H1 (cell line): ENCODE results near the gene BARX2. TPM values are rescaled to one million over a fixed set of nuclear protein-coding genes. Genes with fewer than 3 reads are reported as not detected.
A peak's percentile ranks its signal among the peaks of the same experiment; 100 is the strongest.
"Not testable (repeated sequence)": the region's sequence is repeated elsewhere in the genome, so short reads cannot be mapped to it uniquely, and the experiment has no call there.

ENCODE experiments used
- CTCF ChIA-PET: fragments of 300-600 bp; sonication (Branson Sonifier 250); formaldehyde crosslinking; loops from one replicate; lab custom pipeline; 2021; ENCODE audit not compliant: partially characterized antibody; lab: Charles Lee
- POLR2A ChIA-PET: fragments of 300-600 bp; sonication (Branson Sonifier 250); formaldehyde crosslinking; loops from one replicate; lab custom pipeline; 2021; ENCODE audit warnings: inconsistent platforms; ENCODE audit not compliant: partially characterized antibody; lab: Charles Lee
- DNase-seq, 2 experiments: peaks; one replicate each; pipeline versions ENCODE4 v3.0.0 to v3.0.0-alpha.2; 2010 to 2022; ENCODE audit warnings: low spot score in 2 of 2, low read depth in 1 of 2, mixed read lengths in 1 of 2
- FAIRE-seq: peaks from 2 replicates; lab custom pipeline; 2011; peaks lifted over from hg19 to GRCh38; lab: Jason Lieb, UNC
- H2AFZ ChIP-seq: 2 replicates; pipeline ENCODE4 v1.8.1; 2012; ENCODE audit warnings: low read length, inconsistent platforms
- H2AK5ac ChIP-seq: 2 replicates; pipeline ENCODE4 v1.6.1; 2013; ENCODE audit warnings: low read depth, low read length
- H2BK120ac ChIP-seq: replicated peaks from 2 replicates; pipeline ENCODE3; 2013; ENCODE audit warnings: low read depth, low read length, inconsistent platforms
- H2BK12ac ChIP-seq: 2 replicates; pipeline ENCODE4 v1.6.1; 2013; ENCODE audit warnings: low read depth, low read length
- H2BK15ac ChIP-seq: 2 replicates; pipeline ENCODE4 v1.6.1; 2013; ENCODE audit warnings: low read length
- H2BK20ac ChIP-seq: 2 replicates; pipeline ENCODE4 v1.6.1; 2013; ENCODE audit warnings: low read length
- H2BK5ac ChIP-seq: 2 replicates; pipeline ENCODE4 v1.6.1; 2013; ENCODE audit warnings: low read depth, low read length
- H3K14ac ChIP-seq: 2 replicates; pipeline ENCODE4 v1.6.1; 2013; ENCODE audit warnings: inconsistent platforms; ENCODE audit not compliant: insufficient read length
- H3K18ac ChIP-seq: 2 replicates; pipeline ENCODE4 v1.6.1; 2013; ENCODE audit warnings: low read length; ENCODE audit errors: extremely low read depth
- H3K23ac ChIP-seq: 2 replicates; pipeline ENCODE4 v1.6.1; 2013; ENCODE audit warnings: inconsistent platforms; ENCODE audit not compliant: insufficient read length
- H3K23me2 ChIP-seq: 2 replicates; pipeline ENCODE4 v1.6.1; 2013; ENCODE audit warnings: low read depth, low read length
- H3K27ac ChIP-seq: 2 replicates; pipeline ENCODE4 v1.6.1; 2011; ENCODE audit warnings: low read depth, low read length, inconsistent platforms
- H3K27me3 ChIP-seq, 4 experiments: replicated peaks in 1 of 4; 1 replicate in 1 of 4; 2 replicates in 3 of 4; pipeline versions ENCODE4 v1.6.1 to v1.8.1; 2011 to 2013; ENCODE audit warnings: low read length in 3 of 4, mild to moderate bottlenecking in 3 of 4, inconsistent platforms in 2 of 4, mixed read lengths in 2 of 4, moderate library complexity in 1 of 4; ENCODE audit not compliant: control insufficient read depth in 3 of 4, insufficient read depth in 3 of 4; ENCODE audit errors: extremely low read depth in 1 of 4
- H3K36me3 ChIP-seq, 4 experiments: 2 replicates each; pipeline versions ENCODE4 v1.6.1 to v1.8.1; 2011 to 2013; ENCODE audit warnings: mild to moderate bottlenecking in 4 of 4, low read length in 3 of 4, moderate library complexity in 2 of 4, control low read depth in 1 of 4, inconsistent platforms in 1 of 4; ENCODE audit not compliant: insufficient read depth in 4 of 4, control insufficient read depth in 2 of 4
- H3K4ac ChIP-seq: replicated peaks from 2 replicates; pipeline ENCODE3; 2013; ENCODE audit warnings: low read length, low read depth, mixed read lengths, inconsistent platforms; ENCODE audit not compliant: insufficient read length
- H3K4me1 ChIP-seq, 4 experiments: replicated peaks in 1 of 4; 1 replicate in 1 of 4; 2 replicates in 3 of 4; pipeline versions ENCODE4 v1.6.1 to v1.8.1; 2011 to 2013; ENCODE audit warnings: low read length in 3 of 4, inconsistent platforms in 2 of 4, mixed read lengths in 1 of 4; ENCODE audit not compliant: insufficient read depth in 4 of 4, control insufficient read depth in 3 of 4
- H3K4me2 ChIP-seq, 2 experiments: 2 replicates each; pipeline versions ENCODE4 v1.6.1 to v1.8.1; 2011 to 2013; ENCODE audit warnings: low read depth in 2 of 2, low read length in 2 of 2, control low read depth in 1 of 2, inconsistent platforms in 1 of 2, mild to moderate bottlenecking in 1 of 2; ENCODE audit not compliant: insufficient read depth in 1 of 2
- H3K4me3 ChIP-seq, 4 experiments: fragments of 200-600, 300-600 bp in 1 of 4; sonication (generic), shearing (Covaris generic), sonication (Bioruptor Twin) in 1 of 4; 2 replicates each; pipeline versions ENCODE4 v1.5.1 to v1.8.1; 2011 to 2016; ENCODE audit warnings: low read length in 4 of 4, low read depth in 3 of 4, control low read depth in 2 of 4, inconsistent platforms in 2 of 4, mild to moderate bottlenecking in 2 of 4, mixed read lengths in 1 of 4, moderate library complexity in 1 of 4; ENCODE audit not compliant: insufficient read depth in 2 of 4; ENCODE audit errors: extremely low read depth in 1 of 4
- H3K56ac ChIP-seq: replicated peaks from 2 replicates; pipeline ENCODE3; 2013; ENCODE audit warnings: low read depth, mild to moderate bottlenecking, mixed read lengths, low read length, inconsistent platforms; ENCODE audit not compliant: insufficient read length
- H3K79me1 ChIP-seq: 2 replicates; pipeline ENCODE4 v1.6.1; 2013; ENCODE audit warnings: low read depth, low read length, control low read depth
- H3K79me2 ChIP-seq, 2 experiments: 2 replicates each; pipeline versions ENCODE4 v1.6.1 to v1.8.1; 2012 to 2013; ENCODE audit warnings: low read length in 2 of 2, mild to moderate bottlenecking in 2 of 2, inconsistent platforms in 1 of 2; ENCODE audit not compliant: insufficient read depth in 2 of 2, control insufficient read depth in 1 of 2
- H3K9ac ChIP-seq, 4 experiments: replicated peaks in 1 of 4; 1 replicate in 1 of 4; 2 replicates in 3 of 4; pipeline versions ENCODE4 v1.6.1 to v1.8.1; 2011 to 2013; ENCODE audit warnings: low read depth in 3 of 4, low read length in 3 of 4, control low read depth in 2 of 4, mild to moderate bottlenecking in 2 of 4, moderate library complexity in 2 of 4, inconsistent platforms in 1 of 4; ENCODE audit errors: extremely low read depth in 1 of 4
- H3K9me3 ChIP-seq, 2 experiments: 2 replicates each; pipeline versions ENCODE4 v1.6.1 to v1.8.1; 2012 to 2013; ENCODE audit warnings: mild to moderate bottlenecking in 2 of 2, moderate library complexity in 2 of 2, control low read depth in 1 of 2, inconsistent platforms in 1 of 2, low read depth in 1 of 2, low read length in 1 of 2, mixed read lengths in 1 of 2; ENCODE audit not compliant: insufficient read depth in 2 of 2
- H4K20me1 ChIP-seq, 2 experiments: replicated peaks in 1 of 2; 2 replicates each; pipeline versions ENCODE3 to v1.8.1; 2011 to 2013; ENCODE audit warnings: inconsistent platforms in 2 of 2, low read length in 2 of 2, mild to moderate bottlenecking in 1 of 2; ENCODE audit not compliant: insufficient read depth in 2 of 2, control insufficient read depth in 1 of 2
- H4K5ac ChIP-seq: 2 replicates; pipeline ENCODE4 v1.6.1; 2013; ENCODE audit warnings: low read length, low read depth, mixed read lengths, inconsistent platforms; ENCODE audit not compliant: insufficient read length
- H4K8ac ChIP-seq: 2 replicates; pipeline ENCODE4 v1.8.0; 2013; ENCODE audit warnings: mild to moderate bottlenecking, moderate library complexity, low read length, inconsistent platforms; ENCODE audit not compliant: insufficient read depth; ENCODE audit errors: extremely low read depth
- H4K91ac ChIP-seq: replicated peaks from 2 replicates; pipeline ENCODE3; 2013; ENCODE audit warnings: low read length, mixed read lengths, inconsistent platforms; ENCODE audit not compliant: insufficient read length
- YY1 ChIP-seq: IDR thresholded peaks from 2 replicates; pipeline ENCODE4 v1.6.1; 2011; ENCODE audit warnings: low read depth, mild to moderate bottlenecking, low read length
- WGBS, 2 experiments: shearing (Covaris generic) in 1 of 2; methylation state at CpG; one replicate each; pipeline versions ENCODE4 v1.1.6 to v1.1.7; 2013 to 2015; ENCODE audit warnings: low lambda C conversion rate in 2 of 2, mixed read lengths in 2 of 2, inconsistent platforms in 1 of 2, low coverage in 1 of 2, missing lambda C conversion rate in 1 of 2; ENCODE audit not compliant: insufficient replicate concordance in 2 of 2, insufficient coverage in 1 of 2, insufficient read length in 1 of 2; ENCODE audit errors: extremely low coverage in 1 of 2, missing lambda C conversion rate in 1 of 2; 5-methylcytosine and 5-hydroxymethylcytosine counted together
- polyA plus RNA-seq, 7 experiments: library from polyadenylated mRNA; depleted of rRNA in 3 of 7; stranded (reverse) in 5 of 7; unstranded in 2 of 7; fragments of >200 nt in 5 of 7; fragments of 200-250 nt in 2 of 7; gene quantifications; 1 replicate in 5 of 7; 2 replicates in 1 of 7; 4 replicates in 1 of 7; pipeline versions ENCODE4 v1.2.1 to v1.2.3, GENCODE V29; 2011 to 2013; ENCODE audit warnings: missing spikeins in 2 of 7, mixed read lengths in 2 of 7
- total RNA-seq: library from RNA; stranded (reverse); fragmentation: NEBNext Ultra II Directional; extraction: Animal tissue kit (Norgen Biotek cat#: 25700); gene quantifications from 2 replicates; pipeline ENCODE4 v1.2.1, GENCODE V29; 2021

BARX2 gene
- total and polyA plus RNA-seq, 2 of the 8 experiments (the other 6 are each of a cell fraction or from before 2014, with no cell fraction given) = not detected

- 77% methylated on average over 17 of the region's 23 CpGs; no CpG with 5 or more reads in 1 of the 2 experiments for WGBS, 2 experiments
Observed at GRCh38 chr11:129344301-129344940, 31.2 kb upstream of the BARX2 start.

More at GRCh38 chr11:129344301-129344940, 31.2 kb upstream of the BARX2 start:
- peak in 1 of 2 experiments; percentile 65 for DNase-seq
- H4K91ac ChIP-seq, H2BK15ac ChIP-seq, H2BK20ac ChIP-seq, H3K9ac ChIP-seq, H3K27ac ChIP-seq, H4K20me1 ChIP-seq, H2BK120ac ChIP-seq, H3K23me2 ChIP-seq, H3K79me1 ChIP-seq, H4K5ac ChIP-seq, H3K56ac ChIP-seq, H2AK5ac ChIP-seq, H3K36me3 ChIP-seq, H3K9me3 ChIP-seq, H3K4ac ChIP-seq, H3K27me3 ChIP-seq, H3K14ac ChIP-seq, FAIRE-seq, H3K23ac ChIP-seq, H3K4me1 ChIP-seq, H3K79me2 ChIP-seq: not testable (repeated sequence)
- CTCF ChIA-PET = interaction anchor here (0.7 to 1.0 kb wide), 3 partner anchors 16 to 404 kb away, joined by 3 read pairs; no protein-coding TSS in a partner anchor
- peak overlapping the region; percentile 11; the same call in 1 of the 2 replicates for H2AFZ ChIP-seq
- H2BK5ac ChIP-seq = peak overlapping the region; percentile 75; the same call in 1 of the 2 replicates
- 0 out of 2 replicates have a peak, but pooled peaks have one; percentile 7 for TF ChIP-seq YY1
- H4K8ac ChIP-seq = peak overlapping the region; percentile 28; the same call in 1 of the 2 replicates
- peak overlapping the region; percentile 32 for H3K18ac ChIP-seq
- H3K4me3 ChIP-seq = peak overlapping the region in 1 of 4 experiments; percentile 24; a peak in 1 of 8 replicates
- H2BK12ac ChIP-seq = peak overlapping the region; percentile 92
- H3K4me2 ChIP-seq = 0 out of 4 replicates have a peak overlapping the region, but pooled peaks have one; percentile 8 to 13
- POLR2A ChIA-PET = interaction anchor here (1.1 kb wide), 1 partner anchor 31 kb away, joined by 4 read pairs; the partner anchor contains the start of gene BARX2
